GM12873 (cell line): ENCODE measurements around the gene ZNF276.

Experiments used
- CTCF ChIP-seq: IDR thresholded peaks from 2 replicates; pipeline ENCODE4 v1.5.1; 2012; ENCODE audit warnings: low read depth, mild to moderate bottlenecking, moderate library complexity, low read length, control low read depth; ENCODE audit not compliant: insufficient read depth; ENCODE audit errors: missing control alignments

Gene ZNF276

GRCh38 chr16:89742948-89743347 is 21.6 kb downstream of the ZNF276 start:
- TF ChIP-seq CTCF: no peak

- no peak for TF ChIP-seq CTCF
These were observed 23.5 kb downstream of the ZNF276 start for GRCh38 chr16:89744813-89745212.

- TF ChIP-seq CTCF: no peak
These were observed 24.7 kb downstream of the ZNF276 start for GRCh38 chr16:89746043-89746442.

GRCh38 chr16:89748076-89748475 is 26.7 kb downstream of the ZNF276 start:
- no peak for TF ChIP-seq CTCF

GRCh38 chr16:89748921-89749320 is 27.6 kb downstream of the ZNF276 start:
- no peak for TF ChIP-seq CTCF

- TF ChIP-seq CTCF: no peak
These were observed 28.3 kb downstream of the ZNF276 start for GRCh38 chr16:89749637-89750036.

- TF ChIP-seq CTCF: no peak
These were observed 38.5 kb downstream of the ZNF276 start for GRCh38 chr16:89759746-89760340.
